ENCODE measurements around the gene KCTD12.

KCTD12 gene

GRCh38 chr13:76894401-76895110 lies 8.4 kb upstream of the KCTD12 start:
- Histone ChIP-seq H3K36me3 (ENCODE audit: insufficient read depth, low read length) (no peaks in the 10 kb centered on the region), H3K27ac (ENCODE audit: low read depth, low read length, poor library complexity, severe bottlenecking) (no peak overlapping the region), H3K9me2 (ENCODE audit: low read depth, low read length) (no peaks in the 10 kb centered on the region), H3K4me3 (ENCODE audit: low read depth, low read length, poor library complexity, severe bottlenecking) (no peak overlapping the region), H3K4me1 (ENCODE audit: insufficient read depth, low read length, severe bottlenecking) (no peaks in the 10 kb centered on the region), H4K20me1 (ENCODE audit: insufficient read depth, low read length) (no peaks in the 10 kb centered on the region), H3K9me3 (ENCODE audit: low read length) (peaks cover 2% of the 10 kb centered on the region; the same call in 1 of the 2 replicates), H2AFZ (ENCODE audit: low read length) (no peak overlapping the region), H3K27me3 (ENCODE audit: insufficient read depth, low read length) (no peaks in the 10 kb centered on the region; the same call in 1 of the 2 replicates), H3K9ac (ENCODE audit: low read length) (no peak overlapping the region), H3K4me2 (ENCODE audit: low read length) (no peak overlapping the region), H3F3A (ENCODE audit: insufficient read depth, low read length) (no peaks in the 10 kb centered on the region), H3K79me2 (ENCODE audit: insufficient read depth, low read length) (no peaks in the 10 kb centered on the region)
- TF ChIP-seq CTCF (IDR thresholded peaks at IDR 0.05; ENCODE audit: low read length): no peak
- no peak for TF ChIP-seq EZH2 (IDR thresholded peaks at IDR 0.05; ENCODE audit: borderline replicate concordance, low read length)

GRCh38 chr13:76892488-76892887 lies 6.3 kb upstream of the KCTD12 start:
- H3K4me2 ChIP-seq (ENCODE audit: low read length): no peak overlapping the region
- no peak overlapping the region for H3K4me3 ChIP-seq (ENCODE audit: low read depth, low read length, poor library complexity, severe bottlenecking)
- H3K9me2 ChIP-seq (ENCODE audit: low read depth, low read length): no peaks in the 10 kb centered on the region
- H3K9ac ChIP-seq (ENCODE audit: low read length): no peak overlapping the region
- no peaks in the 10 kb centered on the region for H3K79me2 ChIP-seq (ENCODE audit: insufficient read depth, low read length)
- H2AFZ ChIP-seq (ENCODE audit: low read length): no peak overlapping the region
- TF ChIP-seq CTCF (IDR thresholded peaks at IDR 0.05; ENCODE audit: low read length): no peak
- TF ChIP-seq EZH2 (IDR thresholded peaks at IDR 0.05; ENCODE audit: borderline replicate concordance, low read length): no peak
- no peaks in the 10 kb centered on the region for H3F3A ChIP-seq (ENCODE audit: insufficient read depth, low read length)
- H3K9me3 ChIP-seq (ENCODE audit: low read length): no peaks in the 10 kb centered on the region
- H3K27ac ChIP-seq (ENCODE audit: low read depth, low read length, poor library complexity, severe bottlenecking): no peak overlapping the region
- H4K20me1 ChIP-seq (ENCODE audit: insufficient read depth, low read length): no peaks in the 10 kb centered on the region
- H3K36me3 ChIP-seq (ENCODE audit: insufficient read depth, low read length): no peaks in the 10 kb centered on the region
- no peaks in the 10 kb centered on the region; the same call in 1 of the 2 replicates for H3K27me3 ChIP-seq (ENCODE audit: insufficient read depth, low read length)
- H3K4me1 ChIP-seq (ENCODE audit: insufficient read depth, low read length, severe bottlenecking): no peaks in the 10 kb centered on the region

- no peak for TF ChIP-seq CTCF (IDR thresholded peaks at IDR 0.05; ENCODE audit: low read length)
- TF ChIP-seq EZH2 (IDR thresholded peaks at IDR 0.05; ENCODE audit: borderline replicate concordance, low read length): no peak
- Histone ChIP-seq H3K4me2 (ENCODE audit: low read length) (no peak overlapping the region), H3K4me1 (ENCODE audit: insufficient read depth, low read length, severe bottlenecking) (peaks cover 16% of the 10 kb centered on the region), H2AFZ (ENCODE audit: low read length) (no peak overlapping the region), H3K4me3 (ENCODE audit: low read depth, low read length, poor library complexity, severe bottlenecking) (no peak overlapping the region), H3F3A (ENCODE audit: insufficient read depth, low read length) (no peaks in the 10 kb centered on the region), H3K36me3 (ENCODE audit: insufficient read depth, low read length) (no peaks in the 10 kb centered on the region), H3K9ac (ENCODE audit: low read length) (no peak overlapping the region), H3K9me2 (ENCODE audit: low read depth, low read length) (no peaks in the 10 kb centered on the region), H4K20me1 (ENCODE audit: insufficient read depth, low read length) (no peaks in the 10 kb centered on the region), H3K27ac (ENCODE audit: low read depth, low read length, poor library complexity, severe bottlenecking) (no peak overlapping the region), H3K9me3 (ENCODE audit: low read length) (no peaks in the 10 kb centered on the region), H3K79me2 (ENCODE audit: insufficient read depth, low read length) (no peaks in the 10 kb centered on the region), H3K27me3 (ENCODE audit: insufficient read depth, low read length) (no peaks in the 10 kb centered on the region; the same call in none of the 2 replicates)
These were observed 3.8 kb upstream of the KCTD12 start for GRCh38 chr13:76890021-76890420.

Data from OCI-LY1 (cell line).